GM21447 (cell line): Measurements from ENCODE around the gene ITPRIPL1.

Source experiments
- ATAC-seq: cut with Tn5 transposase; IDR thresholded peaks from one replicate; pipeline ENCODE4 v1.9.1; 2021; ENCODE audit not compliant: unreplicated experiment

ITPRIPL1 gene

GRCh38 chr2:96353606-96354101 is 28.5 kb downstream of the ITPRIPL1 start:
- no peak for ATAC-seq

DNA sequence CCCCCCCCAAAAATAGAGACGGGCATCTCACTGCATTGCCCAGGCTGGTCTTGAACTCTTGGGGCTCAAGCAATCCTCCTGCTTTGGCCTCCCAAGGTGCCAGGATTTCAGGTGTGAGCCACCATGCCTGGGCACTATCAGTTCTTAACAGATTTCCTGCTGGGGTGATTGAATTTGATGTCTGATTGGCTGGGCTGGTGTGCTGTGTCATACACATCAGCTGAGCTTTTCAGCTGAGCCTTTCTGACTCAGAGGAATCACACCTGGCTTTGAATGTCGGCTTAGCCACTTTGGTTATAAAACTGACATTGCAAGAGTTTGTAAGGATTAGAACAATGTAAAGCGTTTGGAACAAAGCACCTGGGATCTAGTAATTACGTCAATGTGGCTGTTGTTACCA is 29.4 kb downstream of the ITPRIPL1 start:
- no peak for ATAC-seq

- ATAC-seq: no peak
Measured at GRCh38 chr2:96356889-96357288, 31.8 kb downstream of the ITPRIPL1 start.

GRCh38 chr2:96359310-96359709 is 34.2 kb downstream of the ITPRIPL1 start:
- no peak for ATAC-seq

DNA sequence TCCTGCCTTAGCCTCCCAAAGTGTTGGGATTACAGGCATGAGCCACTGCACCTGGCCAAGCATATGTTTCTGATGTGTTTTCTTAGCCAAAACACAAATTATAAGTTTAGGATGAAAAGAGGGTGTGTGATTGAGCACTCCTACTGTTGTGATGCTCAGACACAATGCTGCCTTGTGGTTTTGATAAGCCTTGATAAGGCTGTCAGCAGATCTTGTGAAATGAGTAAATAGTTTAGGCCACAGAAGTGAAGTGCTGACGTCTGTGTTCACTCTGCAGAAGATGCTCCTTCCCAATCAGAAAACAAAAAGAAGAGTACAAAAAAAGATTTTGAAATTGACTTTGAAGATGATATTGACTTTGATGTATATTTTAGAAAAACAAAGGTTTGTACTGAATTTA is 34.7 kb downstream of the ITPRIPL1 start:
- ATAC-seq: no peak

GRCh38 chr2:96361751-96362150 is 36.6 kb downstream of the ITPRIPL1 start:
- ATAC-seq: no peak

- no peak for ATAC-seq
Measured at GRCh38 chr2:96369186-96369585, 44.1 kb downstream of the ITPRIPL1 start.

GRCh38 chr2:96374211-96374951 is 49.3 kb downstream of the ITPRIPL1 start:
- ATAC-seq: no peak
